ENCODE measurements around the gene IRGM. TPM values are rescaled to one million over a fixed set of nuclear protein-coding genes. Genes with fewer than 3 reads are reported as not detected.
"Not testable (repeated sequence)": the region's sequence is repeated elsewhere in the genome, so short reads cannot be mapped to it uniquely, and the experiment has no call there.

Gene IRGM
- total RNA-seq, 1 donor from 2014 or later = 0.45 TPM

DNA sequence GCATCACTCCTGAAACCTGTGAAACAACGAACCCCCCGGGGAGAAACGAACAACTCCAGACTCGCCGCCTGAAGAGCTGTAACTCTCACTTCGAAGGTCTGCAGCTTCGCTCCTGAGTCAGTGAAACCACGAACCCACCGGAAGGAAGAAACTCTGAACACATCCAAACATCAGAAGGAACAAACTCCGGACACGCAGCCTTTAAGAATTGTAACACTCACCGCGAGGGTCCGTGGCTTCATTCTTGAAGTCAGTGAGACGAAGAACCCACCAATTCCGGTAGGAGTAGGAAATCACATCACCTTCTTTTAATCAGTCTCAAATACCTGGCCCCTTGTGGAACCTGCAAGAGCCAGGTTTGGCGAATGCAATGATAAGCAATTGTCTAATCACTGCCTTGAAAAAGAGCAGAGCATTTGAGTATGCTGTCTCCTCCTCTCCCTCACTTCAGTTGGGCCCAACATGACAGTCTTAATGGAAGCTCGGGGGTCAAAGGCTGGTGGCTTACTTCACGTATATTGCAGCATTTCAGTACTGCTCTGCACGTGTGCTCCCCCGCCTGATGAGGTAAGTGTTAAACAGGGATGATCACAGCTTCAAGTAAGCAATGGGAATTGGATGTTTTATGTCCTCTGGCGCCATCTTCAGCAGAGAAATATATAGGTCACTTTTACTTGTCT, 473 bp downstream of the IRGM start:
- no peak for DNase-seq (ENCODE audit: low spot score in 2 of 2, unreplicated experiment in 2 of 2)
- Mint-ChIP-seq H3K4me3 (no peak overlapping the region), H3K27me3 (ENCODE audit: low read depth) (peaks cover 21% of the 10 kb centered on the region), H3K9me3 (no peaks in the 10 kb centered on the region), H3K36me3 (no peaks in the 10 kb centered on the region), H3K27ac (no peak overlapping the region), H3K4me1 (peaks cover 5% of the 10 kb centered on the region)
- TF ChIP-seq, protein P1, sequence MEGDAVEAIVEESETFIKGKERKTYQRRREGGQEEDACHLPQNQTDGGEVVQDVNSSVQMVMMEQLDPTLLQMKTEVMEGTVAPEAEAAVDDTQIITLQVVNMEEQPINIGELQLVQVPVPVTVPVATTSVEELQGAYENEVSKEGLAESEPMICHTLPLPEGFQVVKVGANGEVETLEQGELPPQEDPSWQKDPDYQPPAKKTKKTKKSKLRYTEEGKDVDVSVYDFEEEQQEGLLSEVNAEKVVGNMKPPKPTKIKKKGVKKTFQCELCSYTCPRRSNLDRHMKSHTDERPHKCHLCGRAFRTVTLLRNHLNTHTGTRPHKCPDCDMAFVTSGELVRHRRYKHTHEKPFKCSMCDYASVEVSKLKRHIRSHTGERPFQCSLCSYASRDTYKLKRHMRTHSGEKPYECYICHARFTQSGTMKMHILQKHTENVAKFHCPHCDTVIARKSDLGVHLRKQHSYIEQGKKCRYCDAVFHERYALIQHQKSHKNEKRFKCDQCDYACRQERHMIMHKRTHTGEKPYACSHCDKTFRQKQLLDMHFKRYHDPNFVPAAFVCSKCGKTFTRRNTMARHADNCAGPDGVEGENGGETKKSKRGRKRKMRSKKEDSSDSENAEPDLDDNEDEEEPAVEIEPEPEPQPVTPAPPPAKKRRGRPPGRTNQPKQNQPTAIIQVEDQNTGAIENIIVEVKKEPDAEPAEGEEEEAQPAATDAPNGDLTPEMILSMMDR (IDR thresholded peaks at IDR 0.05; ENCODE audit: unreplicated experiment) = peak; percentile 60

DNA sequence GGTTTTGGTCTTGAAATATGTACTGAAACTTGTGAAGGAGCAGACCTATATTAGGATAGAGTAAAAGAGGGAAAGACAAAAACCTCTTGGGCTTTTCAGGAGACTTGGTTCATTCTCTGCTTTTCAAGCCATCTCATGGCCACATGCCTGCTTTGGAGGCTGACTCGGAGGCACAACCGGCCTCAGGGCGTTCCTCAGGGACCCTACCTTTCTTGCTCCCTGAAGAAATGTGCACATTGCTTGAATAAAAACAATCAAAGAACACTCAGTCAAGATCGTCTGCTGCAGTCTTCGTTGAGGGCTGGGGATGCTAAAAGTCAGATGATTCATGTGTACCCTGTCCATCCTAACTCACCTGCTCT, 994 bp downstream of the IRGM start:
- Mint-ChIP-seq H3K36me3 (no peaks in the 10 kb centered on the region), H3K4me1 (peaks cover 5% of the 10 kb centered on the region), H3K27me3 (ENCODE audit: low read depth) (peaks cover 20% of the 10 kb centered on the region), H3K9me3 (no peaks in the 10 kb centered on the region), H3K27ac (no peak overlapping the region), H3K4me3 (no peak overlapping the region)
- no peak for DNase-seq (ENCODE audit: low spot score in 2 of 2, unreplicated experiment in 2 of 2)
- TF ChIP-seq, protein P1 (IDR thresholded peaks at IDR 0.05; ENCODE audit: unreplicated experiment) = no peak

DNA sequence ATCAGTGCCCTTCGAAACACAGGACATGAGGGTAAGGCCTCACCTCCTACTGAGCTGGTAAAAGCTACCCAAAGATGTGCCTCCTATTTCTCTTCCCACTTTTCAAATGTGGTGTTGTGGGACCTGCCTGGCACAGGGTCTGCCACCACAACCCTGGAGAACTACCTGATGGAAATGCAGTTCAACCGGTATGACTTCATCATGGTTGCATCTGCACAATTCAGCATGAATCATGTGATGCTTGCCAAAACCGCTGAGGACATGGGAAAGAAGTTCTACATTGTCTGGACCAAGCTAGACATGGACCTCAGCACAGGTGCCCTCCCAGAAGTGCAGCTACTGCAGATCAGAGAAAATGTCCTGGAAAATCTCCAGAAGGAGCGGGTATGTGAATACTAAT, 1.9 kb downstream of the IRGM start:
- H3K27ac Mint-ChIP-seq = no peak overlapping the region
- H3K9me3 Mint-ChIP-seq = no peaks in the 10 kb centered on the region
- TF ChIP-seq, protein P1 (IDR thresholded peaks at IDR 0.05; ENCODE audit: unreplicated experiment) = no peak
- peaks cover 27% of the 10 kb centered on the region for H3K27me3 Mint-ChIP-seq (ENCODE audit: low read depth)
- DNase-seq (ENCODE audit: low spot score in 2 of 2, unreplicated experiment in 2 of 2) = no peak
- no peak overlapping the region for H3K4me3 Mint-ChIP-seq
- H3K36me3 Mint-ChIP-seq = no peaks in the 10 kb centered on the region
- H3K4me1 Mint-ChIP-seq = peaks cover 5% of the 10 kb centered on the region

DNA sequence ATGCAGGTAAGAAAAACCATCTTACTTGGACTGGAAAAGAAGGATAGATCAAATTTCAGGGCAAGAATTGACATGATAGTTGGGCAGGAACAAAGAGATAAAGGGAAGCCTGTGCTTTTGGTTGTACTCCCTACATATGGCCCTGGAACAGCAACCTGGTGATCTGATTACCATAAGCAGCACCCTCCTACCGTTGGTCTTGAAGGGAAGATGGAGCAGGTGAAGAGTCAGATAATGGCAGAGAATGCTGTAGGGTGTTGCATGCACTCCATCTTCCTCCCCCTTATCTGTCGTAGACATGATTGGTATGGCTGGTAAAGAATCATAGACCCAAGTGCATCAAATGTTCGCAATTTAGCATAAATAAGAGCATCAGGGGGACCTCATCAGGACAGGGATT, 4.7 kb downstream of the IRGM start:
- no peak overlapping the region for H3K4me3 Mint-ChIP-seq

DNA sequence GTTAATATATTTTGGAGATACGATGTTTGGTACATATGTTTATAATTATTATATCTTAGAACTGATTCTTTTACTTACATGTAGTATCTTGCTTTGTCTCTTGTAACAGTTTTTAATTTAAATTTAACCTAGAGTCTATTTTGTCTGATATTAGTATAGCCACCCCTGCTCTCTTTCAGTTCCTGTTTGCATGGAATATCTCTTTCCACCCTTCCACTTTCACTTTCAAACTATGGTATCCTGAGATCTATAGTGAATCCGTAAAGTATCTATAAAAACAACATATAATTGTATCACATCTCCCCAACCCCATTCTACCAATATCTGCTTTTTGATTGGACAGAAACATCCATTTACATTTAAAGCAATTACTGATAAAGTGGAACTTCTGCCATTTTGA, 7.2 kb downstream of the IRGM start:
- H3K9me3 Mint-ChIP-seq = no peaks in the 10 kb centered on the region
- TF ChIP-seq, protein P1 (IDR thresholded peaks at IDR 0.05; ENCODE audit: unreplicated experiment) = no peak
- H3K36me3 Mint-ChIP-seq = no peaks in the 10 kb centered on the region
- peaks cover 33% of the 10 kb centered on the region for H3K27me3 Mint-ChIP-seq (ENCODE audit: low read depth)
- no peak for DNase-seq (ENCODE audit: low spot score in 2 of 2, unreplicated experiment in 2 of 2)
- no peak overlapping the region for H3K4me3 Mint-ChIP-seq
- no peak overlapping the region for H3K27ac Mint-ChIP-seq
- peaks cover 4% of the 10 kb centered on the region for H3K4me1 Mint-ChIP-seq

More for the DNA sequence above, 4.7 kb downstream of the IRGM start:
- Mint-ChIP-seq H3K9me3 (no peaks in the 10 kb centered on the region), H3K36me3 (no peaks in the 10 kb centered on the region), H3K27me3 (ENCODE audit: low read depth) (peaks cover 37% of the 10 kb centered on the region), H3K27ac (no peak overlapping the region), H3K4me1 (peaks cover 5% of the 10 kb centered on the region)
- TF ChIP-seq, protein P1 (IDR thresholded peaks at IDR 0.05; ENCODE audit: unreplicated experiment) = no peak
- no peak for DNase-seq (ENCODE audit: low spot score in 2 of 2, unreplicated experiment in 2 of 2)

DNA sequence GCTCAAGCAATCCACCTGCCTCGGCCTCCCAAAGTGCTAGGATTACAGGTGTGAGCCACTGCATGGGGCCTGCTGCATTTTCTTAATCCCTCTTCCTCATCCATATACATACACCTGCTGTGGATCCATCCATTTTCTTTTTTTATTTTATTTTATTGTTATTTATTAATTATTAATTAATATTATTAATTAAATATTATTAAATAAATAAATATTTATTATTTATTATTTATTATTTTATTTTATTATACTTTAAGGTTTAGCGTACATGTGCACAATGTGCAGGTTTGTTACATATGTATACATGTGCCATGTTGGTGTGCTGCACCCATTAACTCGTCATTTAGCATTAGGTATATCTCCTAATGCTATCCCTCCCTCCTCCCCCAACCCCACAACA, 10.4 kb downstream of the IRGM start:
- H3K36me3 Mint-ChIP-seq; H3K9me3 Mint-ChIP-seq; H3K27ac Mint-ChIP-seq; H3K4me1 Mint-ChIP-seq; DNase-seq (ENCODE audit: low spot score in 2 of 2, unreplicated experiment in 2 of 2); H3K4me3 Mint-ChIP-seq: not testable (repeated sequence)
- H3K27me3 Mint-ChIP-seq (ENCODE audit: low read depth) = peaks cover 18% of the 10 kb centered on the region
